ENCODE measurements around the gene RABL3.
"Not testable (repeated sequence)": the region's sequence is repeated elsewhere in the genome, so short reads cannot be mapped to it uniquely, and the experiment has no call there.

RABL3 gene, protein sequence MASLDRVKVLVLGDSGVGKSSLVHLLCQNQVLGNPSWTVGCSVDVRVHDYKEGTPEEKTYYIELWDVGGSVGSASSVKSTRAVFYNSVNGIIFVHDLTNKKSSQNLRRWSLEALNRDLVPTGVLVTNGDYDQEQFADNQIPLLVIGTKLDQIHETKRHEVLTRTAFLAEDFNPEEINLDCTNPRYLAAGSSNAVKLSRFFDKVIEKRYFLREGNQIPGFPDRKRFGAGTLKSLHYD

DNA sequence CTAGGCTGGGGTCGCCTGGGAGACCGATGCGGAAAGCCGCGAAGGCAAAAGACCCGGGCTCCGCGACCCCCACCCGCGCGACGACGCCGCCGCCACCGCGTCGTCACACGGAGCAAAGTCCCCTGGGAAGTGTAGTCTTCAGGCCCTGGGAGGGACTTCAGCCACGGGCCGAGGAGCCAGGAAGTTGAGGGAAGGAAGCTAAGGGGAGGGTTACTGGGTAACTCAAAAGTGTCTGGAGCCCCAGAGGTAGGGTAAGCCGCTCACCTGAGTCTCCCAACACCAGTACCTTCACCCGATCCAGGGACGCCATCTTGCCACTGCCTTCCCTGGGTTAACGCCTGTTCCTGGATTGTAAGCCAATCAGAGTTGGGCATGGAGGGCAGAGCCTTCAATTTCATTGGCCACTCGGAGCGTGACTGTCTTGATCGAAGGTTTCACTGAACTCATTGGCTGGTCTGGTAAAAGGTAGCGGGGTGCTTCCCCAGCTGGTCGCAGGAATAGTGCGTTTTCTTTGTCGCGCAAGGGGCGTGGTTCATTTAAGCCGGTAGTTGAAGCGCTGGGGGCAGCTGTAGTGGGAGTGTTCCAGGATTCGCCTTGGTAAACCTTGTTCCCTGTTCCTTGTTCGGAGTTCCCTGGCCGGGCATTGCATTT is at the start of gene RABL3, which contains the start of gene GTF2E1:
TSS of gene RABL3 (minus strand) at position 319 of the 651 bp plus-strand sequence. CDS start at position 310, 9 bp downstream.
TSS of gene GTF2E1 (plus strand) at position 547 of the 651 bp plus-strand sequence. CDS start 7,809 bp downstream, outside the sequence.
- DNase-seq (ENCODE audit: low read depth): peak; percentile 99
- peak within 1 kb of the TSS; percentile 99 for H3K4me3 ChIP-seq (ENCODE audit: low read depth, low read length)

DNA sequence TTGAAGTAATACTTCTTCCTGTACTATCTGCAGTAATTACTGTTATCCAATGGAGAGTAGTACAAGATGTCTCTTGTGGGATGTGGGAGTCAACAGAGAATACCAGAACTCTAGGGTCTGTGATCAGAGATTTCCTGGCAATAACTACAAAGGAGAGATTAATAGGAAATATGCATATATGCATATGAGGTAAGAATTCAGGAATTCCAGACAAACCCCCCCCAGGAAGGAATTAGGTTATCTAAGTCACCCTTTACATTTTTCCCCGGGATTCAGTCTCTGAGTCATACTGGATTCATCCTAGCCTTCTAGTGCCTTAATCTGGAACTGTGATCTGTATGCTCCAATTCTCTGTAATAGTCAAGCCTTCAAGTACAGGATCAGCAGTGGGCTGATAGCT is 49.6 kb upstream of the RABL3 start:
- no peak for DNase-seq (ENCODE audit: low read depth)
- H3K4me3 ChIP-seq (ENCODE audit: low read depth, low read length): no peak overlapping the region

DNA sequence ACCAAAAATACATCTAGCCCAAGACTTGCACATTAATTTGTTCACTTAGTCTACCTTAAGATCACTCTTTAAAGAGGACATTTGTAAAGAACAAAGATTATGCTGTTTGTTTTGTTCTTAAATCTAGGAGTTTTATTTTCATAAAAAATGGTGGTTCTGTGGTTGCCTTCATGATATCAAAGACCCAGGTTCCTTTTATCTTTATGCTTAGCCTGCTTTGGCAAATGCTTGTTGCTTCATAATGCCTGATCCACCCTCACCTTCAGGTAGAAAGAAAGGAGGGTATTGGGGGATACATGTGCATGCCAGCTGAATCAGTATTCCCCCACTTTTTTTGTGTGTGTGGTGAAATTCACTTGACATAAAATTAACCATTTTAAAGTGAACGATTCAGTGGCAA is 48.7 kb upstream of the RABL3 start:
- DNase-seq (ENCODE audit: low read depth): no peak
- no peak overlapping the region for H3K4me3 ChIP-seq (ENCODE audit: low read depth, low read length)

DNA sequence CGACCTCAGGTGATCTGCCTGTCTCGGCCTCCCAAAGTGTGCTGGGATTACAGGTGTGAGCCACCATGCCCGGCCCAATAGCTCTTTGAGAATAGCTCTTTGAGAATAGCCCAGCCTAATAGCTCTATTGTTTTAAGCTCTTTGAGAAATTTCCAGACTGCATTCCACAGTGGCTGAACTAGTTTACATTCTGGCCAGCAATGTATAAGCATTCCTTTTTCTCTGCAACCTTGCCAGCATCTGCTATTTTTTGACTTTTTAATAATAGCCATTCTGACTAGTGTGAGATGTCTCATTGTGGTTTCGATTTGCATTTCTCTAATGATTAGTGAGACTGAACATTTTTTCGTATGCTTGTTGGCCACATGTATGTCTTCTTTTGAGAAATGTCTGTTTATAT is 43.5 kb upstream of the RABL3 start:
- not testable (repeated sequence) for DNase-seq (ENCODE audit: low read depth); H3K4me3 ChIP-seq (ENCODE audit: low read depth, low read length)

DNA sequence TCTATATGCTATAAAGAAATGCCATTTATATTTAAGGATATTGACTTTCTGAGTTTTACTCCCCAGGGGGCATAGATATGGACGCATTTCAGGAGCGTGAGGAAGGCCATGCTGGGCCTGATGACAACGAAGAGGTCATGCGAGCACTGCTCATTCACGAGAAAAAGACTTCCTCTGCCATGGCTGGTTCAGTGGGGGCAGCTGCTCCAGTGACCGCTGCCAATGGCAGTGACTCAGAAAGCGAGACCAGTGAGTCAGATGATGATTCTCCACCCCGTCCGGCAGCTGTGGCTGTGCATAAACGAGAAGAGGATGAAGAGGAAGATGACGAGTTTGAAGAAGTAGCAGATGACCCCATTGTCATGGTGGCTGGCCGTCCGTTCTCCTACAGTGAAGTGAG is 38.7 kb upstream of the RABL3 start:
- H3K4me3 ChIP-seq (ENCODE audit: low read depth, low read length): no peak overlapping the region
- peak; percentile 54 for DNase-seq (ENCODE audit: low read depth)

DNA sequence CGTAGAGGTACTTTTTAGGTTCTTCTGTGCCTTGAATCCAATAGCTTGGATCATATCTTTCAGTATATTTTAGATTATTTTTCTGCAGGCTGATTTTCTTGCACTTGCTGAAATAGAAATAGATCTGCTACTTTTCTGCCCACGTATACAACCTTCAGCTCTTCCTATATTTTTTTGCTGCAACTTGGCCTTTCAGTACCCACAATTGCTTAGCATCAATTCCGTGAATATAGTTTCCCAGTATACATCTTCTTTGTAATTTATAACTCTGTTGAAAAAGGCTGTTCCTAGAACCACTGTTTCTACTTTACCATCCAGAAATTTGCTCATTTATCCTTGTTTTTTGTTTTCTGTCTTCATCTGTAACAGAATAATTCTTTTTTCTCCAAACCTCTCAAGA is 36.5 kb upstream of the RABL3 start:
- H3K4me3 ChIP-seq (ENCODE audit: low read depth, low read length): no peak overlapping the region
- DNase-seq (ENCODE audit: low read depth): no peak

DNA sequence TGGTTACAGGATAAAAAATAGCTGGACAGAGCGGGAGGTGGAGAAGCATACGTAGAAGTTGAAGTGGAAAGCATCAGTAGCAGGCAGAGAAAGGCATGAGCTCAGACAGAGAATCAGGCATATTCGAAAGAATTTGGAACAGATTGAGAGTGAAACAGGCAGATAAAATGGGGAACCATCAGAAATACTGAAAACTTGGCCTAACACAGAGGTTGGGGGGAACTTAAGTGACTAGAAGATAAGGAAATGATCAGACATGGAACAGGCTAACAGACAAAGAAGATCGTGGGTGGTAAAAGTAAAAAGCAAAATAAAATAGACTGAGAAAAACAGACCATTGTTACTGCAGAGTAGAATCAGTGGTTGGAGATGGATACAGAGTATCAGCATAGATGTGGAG is 33.1 kb upstream of the RABL3 start:
- no peak for DNase-seq (ENCODE audit: low read depth)
- H3K4me3 ChIP-seq (ENCODE audit: low read depth, low read length): no peak overlapping the region

DNA sequence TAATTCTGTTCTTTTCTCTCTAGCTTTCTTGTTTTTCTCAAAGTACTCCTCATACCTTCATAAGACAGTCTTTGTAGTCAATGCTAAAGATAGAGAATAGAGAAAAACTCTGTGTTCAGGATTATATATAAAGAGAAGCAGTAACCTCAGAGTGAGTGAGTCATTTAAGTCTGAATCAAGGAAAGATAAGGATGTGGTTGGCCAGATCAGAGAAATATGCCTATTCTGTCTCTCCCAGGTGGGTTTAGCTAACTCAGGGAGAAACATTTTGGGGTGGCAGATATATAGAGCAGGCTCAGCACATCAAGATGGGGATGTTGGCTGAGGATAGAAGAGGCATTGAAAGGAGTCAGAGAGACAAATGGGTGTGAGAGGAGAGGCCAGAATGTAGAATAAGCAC is 31.6 kb upstream of the RABL3 start:
- no peak overlapping the region for H3K4me3 ChIP-seq (ENCODE audit: low read depth, low read length)
- DNase-seq (ENCODE audit: low read depth): no peak

DNA sequence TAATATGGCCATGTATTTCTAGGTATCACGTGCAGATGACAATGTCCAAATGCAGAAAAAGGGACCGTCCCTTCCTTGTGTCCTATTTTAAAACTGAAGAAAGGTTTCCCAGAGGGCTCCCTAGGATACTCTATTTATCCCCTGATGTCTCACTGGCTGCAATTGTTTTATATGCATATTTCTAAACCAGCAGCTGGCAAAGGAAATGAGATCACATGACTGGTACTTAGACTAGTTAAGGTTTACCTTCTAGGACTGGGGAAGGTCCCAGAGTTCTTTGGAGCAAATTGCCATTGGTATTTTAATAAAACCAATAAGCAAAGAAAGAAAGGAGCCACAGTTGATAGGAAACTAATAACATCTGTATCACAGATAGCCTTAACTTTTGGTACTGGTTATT is 29.8 kb upstream of the RABL3 start:
- H3K4me3 ChIP-seq (ENCODE audit: low read depth, low read length): no peak overlapping the region
- DNase-seq (ENCODE audit: low read depth): no peak

DNA sequence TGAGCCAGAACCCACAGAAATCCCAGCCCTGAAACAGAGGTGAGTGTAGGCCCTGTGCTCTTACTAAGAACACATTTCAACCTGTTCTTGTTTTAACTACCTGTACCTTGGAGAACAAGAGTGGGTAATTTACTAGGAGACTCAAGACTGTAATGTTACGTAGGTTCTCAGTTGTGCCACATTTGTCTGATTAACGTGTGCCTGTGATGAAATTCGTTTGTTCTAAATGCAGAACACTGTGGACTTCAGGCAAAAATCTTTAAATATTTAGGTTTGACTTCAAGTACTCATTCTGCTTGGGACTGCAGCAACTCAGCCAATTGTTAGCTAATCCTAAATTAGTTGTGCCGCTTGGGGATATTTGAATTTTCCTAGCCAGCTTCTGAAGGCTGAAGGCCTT is 28.6 kb upstream of the RABL3 start:
- H3K4me3 ChIP-seq (ENCODE audit: low read depth, low read length): no peak overlapping the region
- DNase-seq (ENCODE audit: low read depth): no peak

DNA sequence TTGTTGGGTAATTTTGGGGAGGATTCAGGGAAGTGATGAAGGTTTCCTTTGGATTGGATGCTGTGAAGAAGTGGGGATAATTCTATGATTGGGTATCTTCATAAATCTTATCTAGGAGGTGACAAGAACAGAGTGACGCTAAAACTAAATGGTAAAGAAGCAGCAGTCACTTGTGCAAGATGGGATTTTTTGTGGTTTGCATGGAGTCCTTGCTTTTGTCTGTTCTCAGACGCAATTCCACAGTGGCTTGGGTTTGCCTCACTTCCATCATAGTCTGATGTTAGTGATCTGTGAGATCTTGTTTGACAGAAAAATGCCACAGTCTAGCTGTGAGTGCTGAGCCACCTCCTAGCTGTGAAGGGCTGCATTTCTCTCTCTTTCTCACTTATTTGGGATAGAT is 27.1 kb upstream of the RABL3 start:
- DNase-seq (ENCODE audit: low read depth): no peak
- H3K4me3 ChIP-seq (ENCODE audit: low read depth, low read length): no peak overlapping the region

DNA sequence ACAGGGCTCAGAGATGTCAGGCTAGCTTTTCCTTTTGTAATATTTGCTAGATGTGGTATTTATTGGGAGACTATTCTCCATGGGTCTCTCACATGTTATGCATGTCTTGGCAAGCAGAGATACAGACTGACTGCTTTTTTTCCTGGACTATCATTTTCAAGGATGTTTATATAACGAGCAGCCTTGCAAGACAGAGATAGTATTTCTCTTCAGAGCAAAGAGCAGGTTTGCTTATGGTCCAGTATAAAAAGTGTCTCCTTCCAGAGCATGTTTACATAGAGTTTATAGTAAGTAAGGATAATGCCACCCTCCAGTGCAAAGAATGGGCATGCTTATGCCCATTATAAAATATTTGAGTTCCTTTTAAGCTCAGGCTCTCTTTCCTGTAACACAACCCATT is 24.8 kb upstream of the RABL3 start:
- DNase-seq (ENCODE audit: low read depth): no peak
- H3K4me3 ChIP-seq (ENCODE audit: low read depth, low read length): no peak overlapping the region

DNA sequence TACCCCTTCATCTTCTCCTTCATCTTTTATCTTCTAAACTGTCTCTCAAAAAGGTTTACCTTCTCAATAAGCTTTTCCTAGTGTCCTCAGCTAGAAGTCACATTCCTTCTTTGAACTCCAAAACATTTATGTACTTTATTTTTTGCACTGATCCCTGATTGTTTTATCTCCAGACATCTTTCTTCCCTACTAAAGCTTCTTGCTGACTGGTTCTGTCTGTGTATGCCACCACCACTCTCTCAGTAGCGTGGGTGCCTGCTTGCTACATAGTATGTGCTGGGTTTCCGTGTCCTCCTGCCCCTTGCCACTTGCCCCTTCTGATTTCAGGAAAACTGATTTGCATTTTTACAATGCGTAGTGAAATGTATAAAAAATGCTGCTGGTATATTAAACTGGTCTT is 24.3 kb upstream of the RABL3 start:
- DNase-seq (ENCODE audit: low read depth): no peak
- H3K4me3 ChIP-seq (ENCODE audit: low read depth, low read length): no peak overlapping the region

DNA sequence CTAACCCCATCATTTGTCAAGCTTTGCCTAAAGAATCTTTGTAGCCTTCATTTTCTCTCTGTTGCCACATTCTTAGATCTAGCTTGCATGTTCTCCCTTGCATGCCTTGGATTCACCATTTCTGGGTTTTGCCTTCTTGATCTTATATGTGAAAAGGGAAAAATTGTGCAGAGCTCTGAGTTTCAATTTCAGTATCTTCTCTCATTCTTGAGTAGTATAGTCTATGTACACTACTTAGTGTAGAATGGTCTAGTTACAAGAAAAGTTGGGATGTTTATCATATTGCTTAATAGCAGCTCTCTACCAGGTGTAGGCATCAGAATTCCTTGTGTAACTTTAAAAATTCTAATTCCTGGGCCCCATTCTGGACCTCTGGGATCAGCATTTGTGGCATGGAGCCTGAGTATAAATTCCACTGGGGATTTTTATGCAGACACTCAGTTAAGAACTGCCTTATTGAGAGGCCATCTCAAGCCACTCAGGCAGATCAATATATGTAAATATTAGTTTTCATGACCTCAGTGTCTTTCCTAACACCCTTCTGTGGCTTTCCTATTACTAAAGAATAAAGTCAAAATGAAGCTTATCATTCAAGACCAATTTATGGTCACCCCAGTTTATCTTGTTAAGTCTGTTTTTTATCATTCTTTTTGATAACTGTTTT is 23.6 kb upstream of the RABL3 start:
- DNase-seq (ENCODE audit: low read depth): no peak
- no peak overlapping the region for H3K4me3 ChIP-seq (ENCODE audit: low read depth, low read length)

DNA sequence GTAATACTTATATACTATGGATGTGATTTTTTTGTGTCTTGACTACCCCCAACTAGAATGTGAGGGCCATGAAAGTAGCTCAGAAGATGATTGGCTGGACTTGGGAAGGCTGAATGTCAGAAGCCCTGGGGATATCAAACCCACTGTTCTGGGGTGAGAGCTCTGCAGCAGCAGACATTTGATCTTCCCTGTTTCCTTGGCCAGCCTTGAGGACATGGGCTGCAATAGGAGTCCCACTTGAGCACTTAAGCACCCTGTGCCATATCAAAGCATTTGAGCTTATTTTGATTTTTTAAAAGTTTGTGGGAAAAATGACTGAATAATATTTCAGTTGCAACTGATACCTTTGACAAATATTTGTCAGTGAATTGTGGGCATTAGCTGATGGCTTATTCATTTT is 21.9 kb upstream of the RABL3 start:
- H3K4me3 ChIP-seq (ENCODE audit: low read depth, low read length): no peak overlapping the region
- DNase-seq (ENCODE audit: low read depth): no peak

DNA sequence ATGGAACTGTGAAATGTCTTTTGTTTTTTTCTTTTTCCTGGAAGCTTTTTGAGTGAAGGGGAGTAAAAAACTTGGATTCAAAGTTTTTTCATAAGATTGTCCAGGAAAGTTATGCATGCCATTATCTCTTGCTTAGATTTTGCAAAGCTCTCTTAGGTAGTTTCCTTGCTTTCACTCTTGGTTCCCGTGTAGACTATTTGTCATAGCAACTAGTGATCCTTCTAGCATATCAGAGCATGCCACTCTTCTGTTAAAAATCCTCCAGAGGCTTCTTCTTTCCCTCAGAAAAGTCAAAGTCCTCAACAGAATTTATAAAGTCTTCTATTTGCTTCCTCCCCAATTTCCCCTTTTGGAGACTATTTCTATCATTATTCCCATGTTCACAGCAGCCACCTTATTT is 21.3 kb upstream of the RABL3 start:
- no peak overlapping the region for H3K4me3 ChIP-seq (ENCODE audit: low read depth, low read length)
- no peak for DNase-seq (ENCODE audit: low read depth)

DNA sequence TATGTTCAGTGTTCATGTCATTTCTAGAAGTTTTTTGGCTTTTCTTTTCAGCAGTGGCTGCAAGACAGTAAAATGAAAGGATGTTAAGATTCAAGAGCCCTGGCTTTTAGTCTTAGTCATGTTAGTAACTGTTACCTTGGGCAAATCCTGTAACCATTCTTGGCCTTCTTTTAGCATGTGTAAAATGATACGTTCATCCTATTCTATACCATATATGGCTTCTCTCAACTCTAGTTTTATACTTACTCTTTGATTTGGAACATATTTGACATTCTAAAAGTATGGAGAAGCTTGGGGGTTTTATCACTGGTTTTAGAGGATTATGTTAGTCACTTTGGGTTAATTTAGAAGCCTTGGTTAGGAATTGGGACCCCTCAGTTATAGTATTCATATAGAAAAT is 20.3 kb upstream of the RABL3 start:
- DNase-seq (ENCODE audit: low read depth): no peak
- H3K4me3 ChIP-seq (ENCODE audit: low read depth, low read length): no peak overlapping the region

DNA sequence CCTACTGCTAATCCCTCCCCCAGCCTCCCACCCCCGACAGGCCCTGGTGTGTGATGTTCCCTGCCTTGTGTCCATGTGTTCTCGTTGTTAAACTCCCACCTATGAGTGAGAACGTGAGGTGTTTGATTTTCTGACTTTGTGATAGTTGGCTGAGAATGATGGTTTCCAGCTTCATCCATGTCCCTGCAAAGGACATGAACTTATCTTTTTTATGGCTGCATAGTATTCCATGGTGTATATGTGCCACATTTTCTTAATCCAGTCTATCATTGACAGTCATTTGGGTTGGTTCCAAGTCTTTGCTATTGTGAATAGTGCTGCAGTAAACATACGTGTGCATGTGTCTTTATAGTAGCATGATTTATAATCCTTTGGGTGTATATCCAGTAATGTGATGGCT is 16.2 kb upstream of the RABL3 start:
- DNase-seq (ENCODE audit: low read depth); H3K4me3 ChIP-seq (ENCODE audit: low read depth, low read length): not testable (repeated sequence)

DNA sequence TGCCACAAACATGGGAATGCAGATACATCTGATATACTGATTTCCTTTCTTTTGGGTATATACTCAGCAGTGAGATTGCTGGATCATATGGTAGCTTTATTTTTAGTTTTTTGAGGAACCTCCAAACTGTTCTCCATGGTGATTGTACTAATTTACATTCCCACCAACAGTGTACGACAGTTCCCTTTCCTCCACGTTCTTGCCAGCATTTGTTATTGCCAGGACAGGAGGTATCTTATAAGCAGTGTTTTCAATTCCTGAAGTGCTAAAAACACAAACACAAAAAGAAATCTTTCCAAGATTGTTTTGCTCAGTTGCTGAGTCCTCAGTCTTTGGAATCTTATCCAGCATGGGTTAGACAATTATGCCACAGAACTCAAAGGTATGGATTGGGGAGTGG is 13.7 kb upstream of the RABL3 start:
- no peak overlapping the region for H3K4me3 ChIP-seq (ENCODE audit: low read depth, low read length)
- DNase-seq (ENCODE audit: low read depth): no peak

DNA sequence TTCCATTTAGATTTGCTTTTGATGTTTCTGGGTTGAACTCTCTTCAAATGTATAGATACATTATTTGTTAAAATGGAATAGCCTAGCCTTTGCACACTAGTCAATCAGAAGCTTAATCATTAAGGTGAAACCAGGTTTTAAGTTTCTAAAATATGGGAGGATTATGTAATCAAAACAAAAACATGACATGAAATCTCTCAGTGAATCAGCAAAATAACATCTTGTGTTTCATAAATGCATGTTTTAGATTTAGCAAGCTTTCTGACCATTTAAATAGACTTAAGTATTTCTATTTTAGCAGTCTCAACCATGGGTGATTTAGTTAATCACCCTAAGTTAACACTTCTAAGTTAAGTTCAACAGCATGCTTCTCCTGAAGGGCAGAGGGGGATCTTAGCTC is 11.5 kb upstream of the RABL3 start:
- no peak for DNase-seq (ENCODE audit: low read depth)
- H3K4me3 ChIP-seq (ENCODE audit: low read depth, low read length): no peak overlapping the region

DNA sequence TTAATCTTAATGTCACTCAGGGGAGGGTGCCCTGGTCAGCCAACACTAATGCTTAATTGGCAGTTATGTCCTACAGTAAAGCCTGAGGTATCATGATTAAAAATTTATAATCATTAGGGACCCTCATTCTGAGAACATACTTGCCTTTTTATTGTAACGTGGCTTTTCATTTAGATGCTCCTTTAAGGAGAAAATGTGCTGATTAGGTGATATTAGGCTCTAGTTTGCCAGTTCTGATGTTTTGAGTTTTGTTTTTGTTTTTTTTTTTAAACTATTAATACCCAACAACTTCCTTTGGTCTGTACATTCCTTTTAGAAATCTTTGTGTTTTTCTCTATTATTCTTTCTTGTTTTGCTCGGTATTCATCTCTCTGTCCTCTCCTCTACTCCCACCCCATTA is 10.5 kb upstream of the RABL3 start:
- H3K4me3 ChIP-seq (ENCODE audit: low read depth, low read length): no peak overlapping the region
- DNase-seq (ENCODE audit: low read depth): no peak
